Suprapubic skin (tissue), 4 donors: ENCODE data around the gene PLEKHG3. TPM values are rescaled to one million over a fixed set of nuclear protein-coding genes. Genes with fewer than 3 reads are reported as not detected.

Experiments used
- DNase-seq, 2 donors: peaks; one replicate each; pipeline ENCODE4 v3.0.0-alpha.2; 2019; ENCODE audit warnings: low spot score in 2 of 2
- H3K27ac ChIP-seq: fragments of 200-600 bp; sonication (generic); one replicate; pipeline ENCODE4 v1.5.1; 2019
- H3K27me3 ChIP-seq: fragments of 200-600 bp; sonication (generic); one replicate; pipeline ENCODE4 v1.5.1; 2019
- H3K36me3 ChIP-seq: fragments of 200-600 bp; sonication (generic); one replicate; pipeline ENCODE4 v1.5.1; 2019
- H3K4me1 ChIP-seq: fragments of 200-600 bp; sonication (generic); one replicate; pipeline ENCODE4 v1.5.1; 2019
- H3K4me3 ChIP-seq: fragments of 200-600 bp; sonication (generic); one replicate; pipeline ENCODE4 v1.5.1; 2019; ENCODE audit warnings: mild to moderate bottlenecking
- H3K9me3 ChIP-seq: fragments of 200-600 bp; sonication (generic); one replicate; pipeline ENCODE4 v1.5.1; 2019
- CTCF ChIP-seq, 2 donors: fragments of 200-600 bp in 1 of 2; fragments of 450-650 bp in 1 of 2; sonication (generic) in 1 of 2; IDR thresholded peaks; one replicate each; pipeline ENCODE4 v1.5.1; 2016 to 2019; ENCODE audit warnings: antibody characterized with exemption in 2 of 2, mild to moderate bottlenecking in 1 of 2, moderate library complexity in 1 of 2
- EP300 ChIP-seq: sonication (generic); formaldehyde crosslinking; IDR thresholded peaks from one replicate; pipeline ENCODE4 v1.6.1; 2017; ENCODE audit warnings: antibody characterized with exemption
- POLR2A ChIP-seq, 2 donors: fragments of 450-650 bp; IDR thresholded peaks; one replicate each; pipeline ENCODE4 v1.6.1; 2017; ENCODE audit warnings: antibody characterized with exemption in 2 of 2, mild to moderate bottlenecking in 2 of 2, moderate library complexity in 2 of 2
- POLR2AphosphoS5 ChIP-seq, 3 donors: sonication (generic); formaldehyde crosslinking; IDR thresholded peaks; one replicate each; pipeline ENCODE4 v1.6.1; 2017; ENCODE audit warnings: antibody characterized with exemption in 3 of 3
- WGBS: methylation state at CpG from one replicate; pipeline ENCODE4 v1.1.5; 2018; 5-methylcytosine and 5-hydroxymethylcytosine counted together
- total RNA-seq, 4 donors: library from RNA; depleted of rRNA; stranded (reverse); fragments of >200 nt; gene quantifications; one replicate each; pipeline ENCODE4 v1.1.0, GENCODE V29; 2016

PLEKHG3 gene
- total RNA-seq, 4 donors from 2014 or later, result 60.4 to 140 (median 96.5) TPM

GRCh38 chr14:64792871-64793560 is 88.8 kb downstream of the PLEKHG3 start:
- DNase-seq, result no peak
- Histone ChIP-seq H3K4me3 (no peak overlapping the region), H3K36me3 (no peaks in the 10 kb centered on the region), H3K9me3 (no peaks in the 10 kb centered on the region), H3K4me1 (no peaks in the 10 kb centered on the region), H3K27ac (no peak overlapping the region), H3K27me3 (no peaks in the 10 kb centered on the region)
- TF ChIP-seq POLR2AphosphoS5 (IDR thresholded peaks at IDR 0.05) (no peak), CTCF (IDR thresholded peaks at IDR 0.05) (no peak), EP300 (no peak), POLR2A (IDR thresholded peaks at IDR 0.05) (no peak)
- 95% methylated on average over 23 of the region's 26 CpGs for whole genome bisulfite sequencing

- Histone ChIP-seq H3K4me3 (no peak overlapping the region), H3K9me3 (no peaks in the 10 kb centered on the region), H3K27me3 (no peaks in the 10 kb centered on the region), H3K36me3 (no peaks in the 10 kb centered on the region), H3K4me1 (no peaks in the 10 kb centered on the region), H3K27ac (no peak overlapping the region)
- DNase-seq, result no peak
- 100% methylated on average over 12 of the region's 16 CpGs for WGBS
- TF ChIP-seq POLR2AphosphoS5 (IDR thresholded peaks at IDR 0.05), result no peak
- no peak for TF ChIP-seq CTCF (IDR thresholded peaks at IDR 0.05)
- no peak for TF ChIP-seq EP300
- no peak for TF ChIP-seq POLR2A (IDR thresholded peaks at IDR 0.05)
Observed at GRCh38 chr14:64795211-64795610, 91.0 kb downstream of the PLEKHG3 start.

- H3K36me3 ChIP-seq, result no peaks in the 10 kb centered on the region
- 76% methylated on average over 3 of the region's 3 CpGs for WGBS
- TF ChIP-seq CTCF (IDR thresholded peaks at IDR 0.05) (no peak), POLR2AphosphoS5 (IDR thresholded peaks at IDR 0.05) (no peak), POLR2A (IDR thresholded peaks at IDR 0.05) (no peak)
- no peaks in the 10 kb centered on the region for H3K27me3 ChIP-seq
- no peaks in the 10 kb centered on the region for H3K9me3 ChIP-seq
- no peak overlapping the region for H3K4me3 ChIP-seq
- no peak for DNase-seq
- no peak overlapping the region for H3K27ac ChIP-seq
- H3K4me1 ChIP-seq, result no peaks in the 10 kb centered on the region
Observed at GRCh38 chr14:64795921-64796320, 91.7 kb downstream of the PLEKHG3 start.

- DNase-seq, result no peak
- 93% methylated on average over 11 of the region's 11 CpGs for WGBS
- Histone ChIP-seq H3K4me3 (no peak overlapping the region), H3K27ac (no peak overlapping the region), H3K36me3 (no peaks in the 10 kb centered on the region), H3K4me1 (no peaks in the 10 kb centered on the region), H3K9me3 (no peaks in the 10 kb centered on the region), H3K27me3 (no peaks in the 10 kb centered on the region)
- TF ChIP-seq EP300 (no peak), POLR2AphosphoS5 (IDR thresholded peaks at IDR 0.05) (no peak), CTCF (IDR thresholded peaks at IDR 0.05) (no peak), POLR2A (IDR thresholded peaks at IDR 0.05) (no peak)
Observed at GRCh38 chr14:64796369-64796768, 92.1 kb downstream of the PLEKHG3 start.

GRCh38 chr14:64799555-64799954 is 95.3 kb downstream of the PLEKHG3 start:
- no peaks in the 10 kb centered on the region for H3K9me3 ChIP-seq

More at GRCh38 chr14:64799555-64799954, 95.3 kb downstream of the PLEKHG3 start:
- no peaks in the 10 kb centered on the region for H3K36me3 ChIP-seq
- TF ChIP-seq CTCF (IDR thresholded peaks at IDR 0.05) (no peak), EP300 (no peak), POLR2A (IDR thresholded peaks at IDR 0.05) (no peak), POLR2AphosphoS5 (IDR thresholded peaks at IDR 0.05) (no peak)
- DNase-seq, result no peak
- H3K27ac ChIP-seq, result no peak overlapping the region
- no peaks in the 10 kb centered on the region for H3K4me1 ChIP-seq
- no peak overlapping the region for H3K4me3 ChIP-seq
- WGBS, result 97% methylated on average over 9 of the region's 10 CpGs
- H3K27me3 ChIP-seq, result peaks cover 2% of the 10 kb centered on the region

Other genes starting within 250 kb of the PLEKHG3 start
- gene AKAP5, start 238.9 kb upstream of the PLEKHG3 start, total RNA-seq, result under 1 TPM; 0.08 to 0.56 (median 0.34) TPM
- 10 to 100 TPM in 3 of 4 donors, 1 to 10 TPM in 1; 5.9 to 29.9 (median 11.4) TPM for gene ZBTB25, start 200.6 kb upstream of the PLEKHG3 start, total RNA-seq
- 100 to 1,000 TPM in 1 of 4 donors, 10 to 100 TPM in 3; 33.4 to 129 (median 59.8) TPM for gene ZBTB1, start 199.7 kb upstream of the PLEKHG3 start, total RNA-seq
- gene HSPA2, start 163.7 kb upstream of the PLEKHG3 start, total RNA-seq, result 10 to 100 TPM; 70.8 to 98.0 (median 91.6) TPM
- gene PPP1R36, start 154.5 kb upstream of the PLEKHG3 start, total RNA-seq, result 1 to 10 TPM in 2 of 4 donors, under 1 TPM in 1, not detected in 1; 0.72 to 2.7 (median 1.5) TPM
- 1 to 10 TPM in 1 of 4 donors, under 1 TPM in 3; 0.44 to 2.4 (median 0.54) TPM for gene SPTB, start 175.5 kb downstream of the PLEKHG3 start, total RNA-seq
- 10 to 100 TPM; 50.9 to 93.8 (median 87.7) TPM for gene CHURC1, start 210.0 kb downstream of the PLEKHG3 start, total RNA-seq
- gene GPX2, start 238.3 kb downstream of the PLEKHG3 start, total RNA-seq, result 10 to 100 TPM in 3 of 4 donors, 1 to 10 TPM in 1; 10.0 to 65.0 (median 27.6) TPM